A549 (cell line): ENCODE data around the gene LDLRAD1. TPM values are rescaled to one million over a fixed set of nuclear protein-coding genes. Genes with fewer than 3 reads are reported as not detected.
"Not testable (repeated sequence)": the region's sequence is repeated elsewhere in the genome, so short reads cannot be mapped to it uniquely, and the experiment has no call there.

Experiments used
- ATAC-seq, 2 experiments: fragments of 200-7000 bp in 1 of 2; fragments of >200 bp in 1 of 2; cut with Nextera tagmentation in 1 of 2; cut with Tn5 transposase in 1 of 2; 3 replicates each; pipeline versions ENCODE4 v1.8.0 to v1.9.1; 2018 to 2020; ENCODE audit warnings: mild to moderate bottlenecking in 1 of 2, moderate library complexity in 1 of 2
- CTCF ChIA-PET: fragments of 300-600 bp; sonication (Branson Sonifier 250); formaldehyde crosslinking; extraction: SDS; loops from one replicate; lab custom pipeline; 2021; ENCODE audit warnings: antibody characterized with exemption, inconsistent platforms; lab: Yijun Ruan, JAX
- POLR2A ChIA-PET: fragments of 350-600 bp; formaldehyde crosslinking; extraction: SDS; loops from one replicate; lab custom pipeline; 2021; ENCODE audit warnings: antibody characterized with exemption, inconsistent platforms; lab: Yijun Ruan, JAX
- DNase-seq, 2 experiments: peaks; one replicate each; pipeline versions ENCODE4 v3.0.0 to v3.0.0-alpha.2; 2011 to 2016; ENCODE audit warnings: low read depth in 1 of 2, low spot score in 1 of 2
- FAIRE-seq: peaks from 2 replicates; lab custom pipeline; 2011; peaks lifted over from hg19 to GRCh38; lab: Jason Lieb, UNC
- H3K27ac ChIP-seq, 2 experiments: fragments of >200 bp; sonication (Bioruptor Twin); formaldehyde crosslinking; 3 replicates each; pipeline ENCODE4 v1.5.1; 2016 to 2017
- H3K4me1 ChIP-seq: fragments of >200 bp; sonication (Bioruptor Twin); formaldehyde crosslinking; 3 replicates; pipeline ENCODE4 v1.6.1; 2016
- H3K4me2 ChIP-seq: fragments of >200 bp; sonication (Bioruptor Twin); formaldehyde crosslinking; 3 replicates; pipeline ENCODE4 v1.6.1; 2016
- H3K4me3 ChIP-seq: fragments of >200 bp; sonication (Bioruptor Twin); formaldehyde crosslinking; 3 replicates; pipeline ENCODE4 v1.5.1; 2016
- H3K9me3 ChIP-seq: fragments of >200 bp; sonication (Bioruptor Twin); formaldehyde crosslinking; 3 replicates; pipeline ENCODE4 v1.6.1; 2016
- CBX2 ChIP-seq: fragments of 200-600 bp; sonication (generic); IDR thresholded peaks from 2 replicates; pipeline ENCODE4 v1.6.1; 2016; ENCODE audit warnings: low read depth, mild to moderate bottlenecking, borderline replicate concordance
- CHD4 ChIP-seq: fragments of 200-600 bp; sonication (generic); IDR thresholded peaks from 2 replicates; pipeline ENCODE4 v1.6.1; 2016; ENCODE audit warnings: antibody characterized with exemption, mild to moderate bottlenecking, borderline replicate concordance
- CTCF ChIP-seq: fragments of >200 bp; sonication (Bioruptor Twin); formaldehyde crosslinking; IDR thresholded peaks from 3 replicates; pipeline ENCODE4 v1.5.1; 2016
- EHF ChIP-seq: fragments of 250-450 bp; sonication (Bioruptor Pico); IDR thresholded peaks from 2 replicates; pipeline ENCODE4 v1.5.0; 2020; ENCODE audit warnings: mild to moderate bottlenecking
- ELK1 ChIP-seq: fragments of 150-350 bp; IDR thresholded peaks from 2 replicates; pipeline ENCODE4 v1.6.1; 2014; ENCODE audit warnings: low read depth, mild to moderate bottlenecking, low read length
- FOSL2 ChIP-seq, 2 experiments: fragments of 450-650 bp in 1 of 2; fragments of >200 bp in 1 of 2; sonication (Bioruptor Twin) in 1 of 2; formaldehyde crosslinking; IDR thresholded peaks; 2 replicates each; pipeline versions ENCODE4 v1.5.0 to v1.6.1; 2016 to 2020; ENCODE audit warnings: mild to moderate bottlenecking in 1 of 2, moderate library complexity in 1 of 2
- FOXS1 ChIP-seq: fragments of 250-450 bp; sonication (Bioruptor Pico); IDR thresholded peaks from 2 replicates; pipeline ENCODE4 v1.5.0; 2020; ENCODE audit warnings: mild to moderate bottlenecking, moderate library complexity
- HOXB13 ChIP-seq: fragments of 250-450 bp; sonication (Bioruptor Pico); IDR thresholded peaks from 2 replicates; pipeline ENCODE4 v1.5.0; 2020; ENCODE audit warnings: low read depth, mild to moderate bottlenecking, moderate library complexity
- NR3C1 ChIP-seq: fragments of >200 bp; sonication (Bioruptor Twin); formaldehyde crosslinking; IDR thresholded peaks from 3 replicates; pipeline ENCODE4 v1.6.1; 2017
- PHF8 ChIP-seq: fragments of 200-600 bp; sonication (generic); IDR thresholded peaks from 2 replicates; pipeline ENCODE4 v1.6.1; 2016; ENCODE audit warnings: low read depth, mild to moderate bottlenecking, antibody characterized with exemption, moderate library complexity, borderline replicate concordance
- RARB ChIP-seq: fragments of 250-450 bp; sonication (Bioruptor Pico); IDR thresholded peaks from 2 replicates; pipeline ENCODE4 v1.8.0; 2021; ENCODE audit warnings: mild to moderate bottlenecking, moderate library complexity
- ZSCAN20 ChIP-seq: fragments of 250-450 bp; sonication (Bioruptor Pico); IDR thresholded peaks from 2 replicates; pipeline ENCODE4 v1.8.0; 2022; ENCODE audit warnings: mild to moderate bottlenecking, moderate library complexity
- WGBS: methylation state at CpG from one replicate; pipeline ENCODE4 v1.1.6; 2017; ENCODE audit errors: missing lambda C conversion rate; 5-methylcytosine and 5-hydroxymethylcytosine counted together
- polyA plus RNA-seq, 4 experiments: library from polyadenylated mRNA; depleted of rRNA in 3 of 4; stranded (reverse); fragments of >200 nt; fragmentation: RNase III in 1 of 4; extraction: RNeasy Plus Mini Kit Qiagen cat#74134 plus additional on column Dnase treatment in 1 of 4; gene quantifications; 2 replicates in 3 of 4; 3 replicates in 1 of 4; pipeline ENCODE4 v1.2.3, GENCODE V29; 2011 to 2017

LDLRAD1 gene
- polyA plus RNA-seq, 2 of the 4 experiments (the other 2 are of a cell fraction): 0.06 TPM; not detected in 1

DNA sequence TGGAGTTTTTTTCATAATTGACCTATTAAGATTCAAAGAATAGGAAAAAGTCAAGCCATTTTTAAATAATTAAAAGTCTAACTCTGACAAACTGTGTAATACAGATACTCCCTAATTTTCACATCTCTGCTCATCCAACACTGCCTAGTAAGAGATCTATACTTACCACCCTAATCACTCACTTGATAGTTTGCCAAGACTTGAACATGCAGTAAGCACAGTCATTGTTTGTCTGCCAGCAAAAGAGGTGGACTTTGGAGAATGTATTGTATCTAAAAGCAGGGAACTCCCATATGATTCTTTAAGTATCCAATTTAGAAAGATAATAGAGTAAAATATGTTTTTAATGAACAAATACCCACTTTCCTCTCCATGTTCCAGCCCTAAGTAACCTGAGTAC lies 19.5 kb upstream of the LDLRAD1 start (continued):
- TF ChIP-seq CBX2 (no peak), CTCF (no peak), PHF8 (no peak), EHF (no peak)

- Histone ChIP-seq H3K4me1 (no peaks in the 10 kb centered on the region), H3K4me3 (no peak overlapping the region), H3K27ac (no peak overlapping the region), H3K9me3 (no peaks in the 10 kb centered on the region), H3K4me2 (no peak overlapping the region)
- 80% methylated on average over 3 of the region's 3 CpGs for WGBS
- POLR2A ChIA-PET: no interaction called here
- DNase-seq: no peak
- CTCF ChIA-PET: interaction anchor here (0.7 kb wide), 1 partner anchor 167 kb away, joined by 3 read pairs; no protein-coding TSS in a partner anchor
- FAIRE-seq: no peak
- ATAC-seq: no peak
- no peak for TF ChIP-seq FOSL2 (IDR thresholded peaks at IDR 0.05)
- TF ChIP-seq FOSL2 (CRISPR knock-in tag; IDR thresholded peaks at IDR 0.05): no peak
- TF ChIP-seq CTCF: no peak
- no peak for TF ChIP-seq NR3C1
- TF ChIP-seq RARB (CRISPR knock-in tag): no peak
- TF ChIP-seq HOXB13 (CRISPR knock-in tag): no peak
- no peak for TF ChIP-seq FOXS1 (CRISPR knock-in tag)
- no peak for TF ChIP-seq CHD4
Observed at GRCh38 chr1:54028306-54029251, 10.6 kb upstream of the LDLRAD1 start.

DNA sequence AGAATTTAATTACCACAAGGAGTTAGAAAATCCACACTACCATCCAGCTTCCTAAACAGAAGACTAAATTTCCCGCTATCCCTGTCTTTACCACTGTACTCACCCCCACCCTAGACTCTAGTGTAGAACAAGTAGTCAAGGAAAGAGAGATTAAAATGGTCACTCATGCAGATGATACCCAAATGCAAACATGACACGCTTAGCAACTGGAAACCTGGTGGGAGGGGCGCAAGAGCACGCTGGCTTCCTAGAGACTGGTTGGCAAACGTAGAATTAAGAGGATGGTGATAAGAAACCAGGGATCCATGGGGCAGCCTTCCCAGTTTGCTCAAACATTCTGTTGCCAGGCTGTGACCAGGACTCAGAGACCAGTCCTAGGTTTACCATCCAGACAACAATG lies 9.9 kb upstream of the LDLRAD1 start:
- ATAC-seq (no peak), DNase-seq (no peak), FAIRE-seq (no peak)
- ChIA-PET CTCF (interaction anchor here (0.7 kb wide), 1 partner anchor 167 kb away, joined by 3 read pairs; no protein-coding TSS in a partner anchor), POLR2A (no interaction called here)
- H3K27ac ChIP-seq: no peak overlapping the region
- WGBS: 86% methylated on average over 5 of the region's 5 CpGs
- H3K9me3 ChIP-seq: no peaks in the 10 kb centered on the region
- no peak overlapping the region for H3K4me3 ChIP-seq
- no peak overlapping the region for H3K4me2 ChIP-seq
- no peaks in the 10 kb centered on the region for H3K4me1 ChIP-seq
- TF ChIP-seq ELK1 (no peak), ZSCAN20 (CRISPR knock-in tag) (no peak), RARB (CRISPR knock-in tag) (no peak)
- TF ChIP-seq, all 56 proteins: peak for 0

DNA sequence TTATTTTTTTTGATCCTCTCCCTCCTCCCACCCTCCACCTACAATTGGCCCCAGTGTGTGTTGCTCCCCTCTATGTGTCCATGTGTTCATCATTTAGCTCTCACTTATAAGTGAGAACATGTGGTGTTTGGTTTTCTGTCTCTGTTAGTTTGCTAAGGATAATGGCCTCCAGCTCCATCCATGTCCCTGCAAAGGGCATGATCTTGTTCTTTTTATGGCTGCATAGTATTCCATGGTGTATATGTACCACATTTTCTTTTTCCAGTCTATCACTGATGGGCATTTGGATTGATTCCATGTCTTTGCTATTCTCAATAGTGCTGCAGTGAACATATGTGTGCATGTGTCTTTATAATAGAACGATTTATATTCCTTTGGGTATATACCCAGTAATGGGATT lies 6.8 kb upstream of the LDLRAD1 start:
- H3K4me1 ChIP-seq, H3K9me3 ChIP-seq, FAIRE-seq, ATAC-seq, H3K4me3 ChIP-seq, CTCF ChIA-PET, H3K27ac ChIP-seq, H3K4me2 ChIP-seq, DNase-seq, POLR2A ChIA-PET: not testable (repeated sequence)
- 50% methylated on average over 1 of the region's 1 CpG for WGBS
